Epithelial cell of esophagus (primary cell): ENCODE measurements around the gene KRTAP10-8.

Experiments
- DNase-seq: peaks from one replicate; pipeline ENCODE4 v3.0.0; 2010; ENCODE audit warnings: low read depth
- H3K4me3 ChIP-seq: 2 replicates; pipeline ENCODE4 v1.5.1; 2011; ENCODE audit warnings: mild to moderate bottlenecking, low read length, control low read depth
- CTCF ChIP-seq: IDR thresholded peaks from 2 replicates; pipeline ENCODE4 v1.5.1; 2011; ENCODE audit warnings: low read depth, mild to moderate bottlenecking, low read length, control low read depth, inconsistent platforms; ENCODE audit not compliant: insufficient read depth; ENCODE audit errors: missing control alignments

Gene KRTAP10-8

GRCh38 chr21:44647222-44647552, 35.3 kb downstream of the KRTAP10-8 start:
- no peak for DNase-seq
- TF ChIP-seq CTCF, result no peak
- H3K4me3 ChIP-seq, result no peak overlapping the region

- no peak overlapping the region for H3K4me3 ChIP-seq
- no peak for TF ChIP-seq CTCF
- no peak for DNase-seq
Measured at GRCh38 chr21:44648557-44649311, 36.9 kb downstream of the KRTAP10-8 start.

- TF ChIP-seq CTCF, result no peak
- no peak for DNase-seq
- H3K4me3 ChIP-seq, result no peak overlapping the region
Measured at GRCh38 chr21:44649521-44650100, 37.7 kb downstream of the KRTAP10-8 start.

- DNase-seq, result no peak
- no peak for TF ChIP-seq CTCF
- H3K4me3 ChIP-seq, result no peak overlapping the region
Measured at GRCh38 chr21:44650265-44650972, 38.5 kb downstream of the KRTAP10-8 start.

GRCh38 chr21:44650973-44651675, 39.2 kb downstream of the KRTAP10-8 start:
- TF ChIP-seq CTCF, result no peak
- no peak overlapping the region for H3K4me3 ChIP-seq
- DNase-seq, result no peak

- DNase-seq, result no peak
- no peak for TF ChIP-seq CTCF
Measured at GRCh38 chr21:44653123-44653522, 41.2 kb downstream of the KRTAP10-8 start.

More at GRCh38 chr21:44653123-44653522, 41.2 kb downstream of the KRTAP10-8 start:
- no peak overlapping the region for H3K4me3 ChIP-seq
